CD4-positive, alpha-beta T cell treated with Interleukin-4 for 1 hour (primary cell): ENCODE measurements around the gene NYAP1.

Experiments used
- DNase-seq, 2 donors: peaks; one replicate each; pipeline ENCODE4 v3.0.0-alpha.2; 2020 to 2022

Gene NYAP1

GRCh38 chr7:100464210-100464660 is 19.5 kb upstream of the NYAP1 start, which contains the start of gene SPACDR:
TSS of gene SPACDR (minus strand) at chr7:100464260. CDS start at chr7:100464025, 235 bp downstream.
- DNase-seq, result no peak

- no peak for DNase-seq
These were observed 18.9 kb upstream of the NYAP1 start for GRCh38 chr7:100464791-100465190.

- no peak for DNase-seq
These were observed 18.4 kb upstream of the NYAP1 start for GRCh38 chr7:100465299-100465698.

- no peak for DNase-seq
These were observed 17.9 kb upstream of the NYAP1 start for GRCh38 chr7:100465702-100466311.

GRCh38 chr7:100466653-100467605 is 16.8 kb upstream of the NYAP1 start:
- no peak for DNase-seq

- DNase-seq, result no peak
These were observed 15.9 kb upstream of the NYAP1 start for GRCh38 chr7:100467638-100468373.

- DNase-seq, result peak; percentile 80
These were observed 14.3 kb upstream of the NYAP1 start for GRCh38 chr7:100469227-100470044.

- DNase-seq, result no peak
These were observed 12.7 kb upstream of the NYAP1 start for GRCh38 chr7:100471021-100471420.

GRCh38 chr7:100472121-100472851 is 11.4 kb upstream of the NYAP1 start:
- no peak for DNase-seq

- DNase-seq, result no peak
These were observed 10.8 kb upstream of the NYAP1 start for GRCh38 chr7:100472854-100473499.

- no peak for DNase-seq
These were observed 8.2 kb upstream of the NYAP1 start for GRCh38 chr7:100475549-100475948.

GRCh38 chr7:100476101-100476780 is 7.5 kb upstream of the NYAP1 start:
- no peak for DNase-seq

GRCh38 chr7:100476903-100477870 is 6.5 kb upstream of the NYAP1 start:
- DNase-seq, result peak in 1 of 2 donors; percentile 26

- DNase-seq, result no peak
These were observed 5.9 kb upstream of the NYAP1 start for GRCh38 chr7:100477871-100478267.

- peak; percentile 94 to 95 for DNase-seq
These were observed 4.6 kb upstream of the NYAP1 start, which contains the start of gene TSC22D4 for GRCh38 chr7:100478958-100479660. TSS of gene TSC22D4 (minus strand) at chr7:100479214. CDS start at chr7:100478038, 1,176 bp downstream.

- no peak for DNase-seq
These were observed 2.3 kb upstream of the NYAP1 start for GRCh38 chr7:100481466-100481865.

- DNase-seq, result no peak
These were observed 1.0 kb upstream of the NYAP1 start for GRCh38 chr7:100482728-100483089.

- DNase-seq, result peak; percentile 81 to 86
These were observed 521 bp upstream of the NYAP1 start for GRCh38 chr7:100483090-100483721.
